OCI-M2 (cell line): ENCODE data around the gene ENGASE.

Experiments
- DNase-seq: peaks from one replicate; lab custom pipeline; 2025; ENCODE audit not compliant: unreplicated experiment; lab: John Stamatoyannopoulos, UW

Gene ENGASE

DNA sequence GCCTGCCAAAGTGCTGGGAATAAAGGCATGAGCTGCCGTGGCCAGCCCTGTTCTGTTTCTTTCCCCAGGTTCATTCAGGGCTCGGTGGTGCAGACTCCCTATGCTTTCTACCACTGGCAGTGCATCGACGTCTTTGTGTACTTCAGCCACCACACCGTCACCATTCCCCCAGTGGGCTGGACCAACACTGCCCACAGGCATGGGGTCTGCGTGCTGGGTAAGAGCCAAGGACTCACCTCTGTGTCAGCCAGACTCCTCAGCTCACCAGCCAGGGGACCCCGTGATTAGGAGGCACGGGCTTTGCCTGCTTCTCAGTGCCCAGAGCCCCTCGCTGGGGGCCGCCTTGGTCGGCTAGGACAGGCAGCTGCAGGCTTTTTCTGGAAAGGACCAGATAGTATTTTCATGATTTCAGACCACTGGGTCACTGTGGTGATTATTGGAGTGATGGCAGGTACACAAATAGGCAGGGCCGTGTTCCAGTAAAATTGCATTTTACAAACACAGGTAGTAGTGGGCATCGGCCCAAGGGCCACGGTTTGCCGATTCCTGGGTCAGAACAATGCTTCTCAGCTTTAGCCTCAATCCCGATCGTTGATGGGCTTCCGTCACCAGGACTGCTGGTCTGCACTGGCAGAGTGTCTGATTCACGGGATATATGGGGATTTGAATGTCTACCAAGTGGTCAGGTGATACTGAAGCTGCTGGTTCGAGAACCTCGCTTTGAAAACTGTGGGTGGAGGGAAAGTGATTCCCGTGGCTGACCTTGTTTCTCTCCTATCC is 5.0 kb downstream of the ENGASE start:
- no peak for DNase-seq

DNA sequence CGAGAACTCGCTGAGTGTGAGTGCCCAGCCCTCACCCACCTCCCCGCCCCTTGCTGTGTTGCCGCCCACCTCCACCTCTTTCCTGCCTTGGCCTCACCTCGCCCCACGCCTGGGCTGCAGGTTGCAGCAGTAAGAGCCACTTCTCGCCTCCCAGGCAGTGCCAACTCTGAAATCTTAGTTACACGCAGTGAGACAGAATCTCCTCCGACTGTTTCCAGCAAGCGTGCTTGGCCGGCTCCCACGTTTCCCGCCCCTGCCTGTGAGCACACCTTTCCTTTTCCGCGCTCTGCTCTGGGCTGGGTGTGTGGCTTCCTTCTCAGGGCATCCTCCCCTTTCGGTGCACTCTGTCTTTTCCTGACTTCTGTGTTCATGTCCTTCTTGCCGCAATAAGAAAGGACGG is 5.7 kb downstream of the ENGASE start:
- DNase-seq: no peak

DNA sequence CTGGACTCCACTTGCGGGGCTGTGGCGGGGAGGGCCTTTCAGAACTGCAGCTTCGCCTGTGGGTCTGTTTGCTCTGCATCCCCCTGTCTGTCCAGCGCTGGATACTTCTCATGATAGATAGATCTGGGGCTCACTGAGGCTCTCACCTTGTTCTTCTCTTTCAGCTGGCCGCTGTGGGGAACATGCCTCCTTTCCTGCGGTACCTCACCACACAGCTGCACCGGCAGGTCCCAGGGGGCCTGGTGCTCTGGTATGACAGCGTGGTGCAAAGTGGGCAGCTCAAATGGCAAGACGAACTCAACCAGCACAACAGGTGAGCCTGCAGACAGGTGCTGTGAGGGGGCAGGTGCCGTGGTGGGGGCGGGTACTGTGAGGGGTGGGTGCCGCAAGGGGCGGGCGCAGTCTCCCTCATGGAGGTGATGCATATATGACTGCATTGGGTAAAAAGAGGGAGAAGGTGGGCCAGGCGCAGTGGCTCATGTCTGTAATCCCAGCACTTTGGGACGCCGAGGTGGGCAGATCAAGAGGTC is 6.2 kb downstream of the ENGASE start:
- no peak for DNase-seq

DNA sequence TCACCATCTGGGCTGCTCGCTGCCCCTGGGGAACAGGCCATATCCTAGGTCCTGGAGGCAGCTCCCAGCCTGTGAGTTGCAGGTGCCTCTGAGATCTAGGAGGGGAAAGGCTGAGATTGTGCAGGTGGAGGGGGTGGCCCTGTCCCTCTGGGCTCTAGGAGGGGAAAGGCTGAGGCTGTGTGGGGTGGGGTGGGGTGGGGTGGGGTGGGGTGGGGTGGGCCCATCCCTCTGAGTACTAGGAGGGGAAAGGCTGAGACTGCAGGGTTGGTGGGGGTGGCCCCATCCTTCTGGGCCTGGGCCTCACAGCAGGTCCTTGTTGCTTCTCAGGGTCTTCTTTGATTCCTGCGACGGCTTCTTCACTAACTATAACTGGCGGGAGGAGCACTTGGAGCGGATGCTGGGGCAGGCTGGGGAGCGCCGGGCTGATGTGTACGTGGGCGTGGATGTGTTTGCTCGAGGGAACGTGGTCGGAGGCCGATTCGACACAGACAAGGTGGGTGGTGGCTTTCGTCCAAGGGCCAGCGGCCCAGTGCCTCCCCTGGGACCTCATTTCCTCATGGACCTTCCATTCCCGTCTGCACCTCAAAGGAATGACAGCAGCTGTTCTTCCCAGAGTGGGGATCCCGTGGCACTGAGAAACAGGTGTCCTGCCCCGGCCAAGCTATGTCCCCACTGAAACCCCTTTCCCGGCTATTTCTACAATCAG is 7.1 kb downstream of the ENGASE start:
- no peak for DNase-seq

DNA sequence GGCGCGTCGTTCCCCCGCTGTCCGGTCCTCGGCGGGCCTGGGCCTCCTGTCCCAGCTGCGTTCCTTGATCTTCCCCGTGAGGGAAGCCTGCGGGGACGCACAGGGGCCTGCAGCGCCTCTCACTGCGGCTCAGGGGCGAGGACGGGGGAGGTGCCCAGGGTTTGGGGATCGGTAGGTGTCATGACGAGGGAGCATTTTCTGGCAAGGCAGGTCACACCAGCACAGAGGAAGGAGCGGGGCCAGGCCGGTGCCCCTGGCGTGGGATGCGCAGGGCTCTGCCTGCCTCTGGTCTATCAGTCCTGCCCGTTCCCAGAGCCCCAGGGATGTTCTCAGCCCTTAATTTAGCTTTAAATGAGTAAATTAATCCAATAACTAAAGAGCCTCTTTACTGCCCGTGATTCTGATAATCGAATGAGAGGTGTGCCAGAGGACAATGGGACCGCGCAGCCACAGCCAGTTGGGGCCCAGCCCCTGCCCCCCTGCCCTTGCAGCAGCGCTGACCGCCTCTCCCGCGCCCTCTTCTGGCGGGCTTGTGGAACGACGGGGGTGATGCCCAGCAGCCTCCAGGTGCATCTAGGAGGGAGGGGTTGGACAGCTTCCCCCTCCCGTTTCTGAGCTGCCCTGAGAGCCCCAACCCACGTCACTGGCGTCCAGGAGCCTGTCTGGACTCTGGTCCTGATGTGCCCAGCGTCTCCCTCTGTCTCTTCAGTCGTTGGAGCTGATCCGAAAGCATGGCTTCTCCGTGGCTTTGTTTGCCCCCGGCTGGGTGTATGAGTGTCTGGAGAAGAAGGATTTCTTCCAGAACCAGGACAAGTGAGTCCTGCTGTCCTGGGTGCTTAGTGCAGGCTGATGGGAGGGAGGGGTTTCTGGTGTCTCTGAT is 7.9 kb downstream of the ENGASE start:
- no peak for DNase-seq

DNA sequence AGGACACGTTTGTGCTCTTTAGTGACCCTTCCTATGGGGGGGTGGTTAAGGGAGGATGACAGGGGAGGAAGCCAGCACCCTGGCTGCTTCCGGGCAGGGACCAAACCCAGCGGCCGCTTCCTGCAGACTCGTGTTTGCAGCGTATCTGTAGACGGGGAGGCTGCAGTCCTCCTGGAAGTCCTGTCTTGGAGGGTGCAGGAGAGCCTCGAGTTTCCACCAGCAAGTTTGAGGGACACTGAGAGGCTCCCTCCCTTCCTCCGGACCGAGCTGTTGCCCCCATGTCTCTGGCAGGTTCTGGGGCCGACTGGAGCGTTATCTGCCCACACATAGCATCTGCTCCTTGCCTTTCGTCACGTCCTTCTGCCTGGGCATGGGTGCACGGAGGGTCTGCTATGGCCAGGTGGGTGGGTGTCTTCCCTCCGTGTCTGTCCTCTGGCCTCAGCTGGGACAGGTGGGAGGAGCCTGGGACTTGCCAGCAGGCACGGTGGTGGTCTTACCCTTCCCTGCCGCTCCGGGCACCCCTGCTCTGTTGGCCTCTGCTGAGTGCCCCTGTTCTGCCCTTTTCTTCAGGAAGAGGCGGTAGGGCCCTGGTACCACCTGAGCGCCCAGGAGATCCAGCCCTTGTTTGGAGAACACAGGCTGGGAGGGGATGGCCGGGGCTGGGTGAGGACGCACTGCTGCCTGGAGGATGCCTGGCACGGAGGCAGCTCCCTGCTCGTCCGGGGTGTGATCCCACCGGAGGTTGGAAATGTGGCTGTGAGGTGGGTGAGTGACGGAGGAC is 8.8 kb downstream of the ENGASE start:
- no peak for DNase-seq

DNA sequence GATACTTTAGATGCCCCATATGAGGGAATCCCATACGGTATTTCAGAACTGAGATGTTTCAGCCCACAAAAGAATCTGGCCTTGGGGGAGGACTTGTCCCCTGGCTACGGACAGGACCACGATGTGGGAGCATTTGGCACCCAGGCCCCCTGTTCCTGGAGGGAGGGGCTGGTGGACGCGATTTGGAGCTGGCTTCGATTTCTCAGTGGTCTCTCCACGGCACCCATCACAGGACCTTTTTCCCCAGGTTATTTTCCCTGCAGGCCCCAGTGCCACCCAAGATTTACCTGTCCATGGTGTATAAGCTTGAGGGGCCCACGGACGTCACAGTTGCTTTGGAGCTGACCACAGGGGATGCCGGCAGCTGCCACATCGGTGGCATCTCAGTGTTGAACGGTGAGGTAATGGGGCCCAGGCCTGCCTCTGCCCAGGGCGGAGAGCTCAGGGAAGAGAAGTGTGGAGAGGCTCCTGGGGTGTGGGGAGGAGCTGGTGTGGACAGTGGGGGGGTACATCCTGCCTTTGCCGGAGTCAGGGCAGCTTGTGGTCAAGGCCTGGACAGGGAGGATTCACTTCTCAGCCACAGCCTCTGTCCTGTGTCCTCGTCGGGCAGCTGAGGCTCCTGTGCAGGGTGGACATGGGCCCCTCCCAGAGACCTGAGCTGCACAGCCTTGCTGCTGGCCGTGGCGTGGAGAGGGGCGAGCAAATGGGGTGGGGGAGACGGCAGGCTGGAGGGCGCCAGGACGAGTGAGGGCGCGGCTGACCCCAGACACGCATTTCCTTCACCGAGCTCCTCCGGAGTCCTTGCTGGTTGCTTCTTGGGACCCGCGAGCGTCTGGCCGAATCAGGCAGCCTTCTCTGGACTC is 9.9 kb downstream of the ENGASE start:
- DNase-seq: no peak

DNA sequence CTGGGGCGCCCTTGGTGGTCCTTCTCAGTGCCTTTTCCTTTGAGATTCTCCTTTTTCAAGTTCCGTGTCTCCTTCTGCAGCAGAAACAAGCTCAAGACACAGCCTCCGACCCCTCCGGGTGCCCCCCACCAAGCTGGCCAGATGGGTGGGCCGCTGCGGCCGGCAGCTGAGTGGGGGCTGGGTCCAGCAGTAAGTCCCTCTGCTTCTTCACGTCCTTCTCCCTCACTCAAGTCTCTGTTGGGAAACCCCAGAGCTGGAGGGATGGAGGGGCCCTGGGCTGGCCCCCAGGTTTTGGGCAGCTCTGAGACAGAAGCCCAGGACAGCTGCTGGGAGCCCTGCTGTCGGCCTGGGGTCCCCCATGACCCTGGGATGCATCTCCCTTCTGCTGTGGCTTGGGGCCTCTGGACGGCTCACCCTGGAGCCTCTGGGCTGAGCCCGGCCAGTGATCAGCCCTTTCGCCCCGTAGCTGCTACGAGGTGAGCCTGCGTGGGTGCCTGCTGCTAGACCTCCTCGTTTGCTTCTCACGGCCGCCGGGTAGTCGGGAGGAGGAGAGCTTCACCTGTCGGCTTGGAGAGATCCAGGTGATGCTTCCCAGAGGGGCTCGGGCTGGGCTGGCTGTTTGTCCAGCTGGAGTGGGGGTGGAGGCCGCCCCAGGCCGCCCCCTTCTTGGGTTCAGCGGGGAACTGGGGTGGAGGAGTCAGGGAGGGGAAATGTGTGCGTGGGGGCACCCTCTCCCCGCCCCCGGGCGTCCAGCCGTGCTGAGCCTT is 10.7 kb downstream of the ENGASE start:
- no peak for DNase-seq

DNA sequence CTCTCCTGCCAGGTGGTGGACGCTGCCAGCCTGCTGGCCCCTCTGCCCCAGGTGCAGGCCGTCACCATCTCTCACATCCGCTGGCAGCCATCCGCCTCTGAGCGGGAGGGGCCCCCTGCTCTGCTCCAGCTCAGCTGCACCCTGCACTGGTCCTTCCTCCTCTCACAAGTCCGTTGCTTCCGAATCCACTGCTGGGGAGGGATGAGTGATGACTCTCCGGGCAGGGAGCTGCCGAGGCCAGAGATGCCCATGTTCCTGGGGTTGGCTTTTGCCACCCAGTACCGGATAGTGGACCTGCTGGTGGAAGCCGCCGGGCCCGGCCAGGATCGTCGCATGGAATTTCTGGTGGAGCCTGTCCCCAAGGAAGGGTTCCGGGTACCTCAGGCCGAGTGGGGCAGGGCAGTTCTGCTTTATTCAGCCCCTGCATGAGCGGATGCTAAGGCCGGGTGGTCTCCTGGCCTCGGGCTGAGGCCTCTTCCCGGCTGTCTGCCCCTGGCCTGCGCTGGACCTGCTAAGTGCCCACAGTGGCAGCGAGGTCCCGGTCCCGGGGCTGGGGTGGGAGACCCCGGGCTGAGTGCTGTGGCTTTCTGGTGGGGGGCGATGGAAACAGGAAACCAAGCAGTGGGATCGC is 11.4 kb downstream of the ENGASE start:
- DNase-seq: no peak

DNA sequence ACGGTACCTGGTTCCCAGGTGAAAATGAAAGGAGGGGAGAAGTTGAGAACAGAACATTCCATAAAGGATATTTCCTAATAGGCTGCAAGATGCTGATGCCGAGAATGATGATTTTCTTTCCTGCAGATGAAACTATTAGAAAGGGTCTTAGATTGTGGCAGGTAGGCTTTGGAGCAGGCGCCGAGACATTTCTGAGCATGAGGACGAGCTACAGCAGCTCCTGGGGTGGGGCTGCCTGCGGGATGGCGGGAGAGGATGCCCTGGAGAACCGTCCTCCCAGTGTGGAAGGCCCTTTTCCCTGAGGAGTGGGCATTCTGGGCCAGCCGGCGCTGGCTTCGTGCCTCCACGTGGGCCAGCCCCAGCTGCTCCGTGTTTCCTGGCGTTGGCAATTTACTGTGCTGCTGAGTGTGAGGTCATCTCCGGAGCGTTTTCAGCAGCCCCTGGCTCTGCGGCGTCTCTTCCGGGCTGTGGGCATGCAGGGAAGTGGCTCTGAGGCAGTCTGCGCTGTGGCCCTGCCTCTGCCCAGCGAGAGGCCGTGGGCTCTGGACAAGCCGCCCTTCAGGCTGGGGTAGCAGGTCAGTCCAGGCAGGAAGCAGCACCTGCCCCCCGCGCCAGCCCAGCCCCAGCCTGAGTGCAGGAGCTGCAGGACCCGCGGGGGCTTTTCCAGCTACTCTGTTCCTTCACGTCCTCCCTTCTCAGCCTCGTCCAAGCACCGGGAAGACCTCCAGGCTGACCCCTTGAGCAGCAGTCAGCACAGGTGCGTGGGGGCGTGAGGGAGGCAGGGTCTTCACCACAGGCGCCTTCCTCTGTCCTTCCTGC is 12.2 kb downstream of the ENGASE start:
- no peak for DNase-seq

DNA sequence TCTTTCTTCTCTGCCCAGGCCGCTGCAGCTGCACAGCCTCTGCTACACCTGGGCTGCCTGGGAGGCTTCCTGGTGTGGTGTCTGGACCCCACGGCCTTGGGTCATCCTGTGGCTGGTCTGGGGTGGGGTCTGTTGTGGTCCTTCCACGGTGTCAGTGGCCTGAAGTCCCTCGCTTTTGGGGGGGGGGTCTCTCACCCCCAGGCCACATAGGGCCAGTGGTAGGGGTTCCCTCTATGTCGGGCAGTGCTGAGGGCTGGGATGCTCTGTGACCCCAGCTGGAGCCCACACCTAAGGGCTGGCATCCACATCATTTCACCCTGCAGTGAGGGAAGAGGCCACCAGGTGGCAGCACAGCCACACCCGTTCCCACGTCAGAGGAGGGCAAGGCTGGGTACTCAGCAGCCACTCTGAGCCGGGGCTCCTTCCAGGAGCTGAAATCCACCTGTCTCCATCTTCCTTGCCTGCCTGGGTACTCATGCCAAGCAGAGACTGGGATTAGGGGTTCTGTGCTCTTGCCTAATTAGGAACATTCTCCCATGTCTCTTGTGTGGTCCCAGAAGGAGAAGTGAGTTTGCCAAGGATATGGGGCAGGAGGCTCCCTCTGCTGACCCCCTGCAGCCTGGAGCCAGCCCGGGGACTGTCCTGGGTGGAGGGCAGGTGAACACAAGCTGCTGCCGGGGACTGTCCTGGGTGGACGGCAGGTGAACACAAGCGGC is 13.0 kb downstream of the ENGASE start:
- DNase-seq: no peak

DNA sequence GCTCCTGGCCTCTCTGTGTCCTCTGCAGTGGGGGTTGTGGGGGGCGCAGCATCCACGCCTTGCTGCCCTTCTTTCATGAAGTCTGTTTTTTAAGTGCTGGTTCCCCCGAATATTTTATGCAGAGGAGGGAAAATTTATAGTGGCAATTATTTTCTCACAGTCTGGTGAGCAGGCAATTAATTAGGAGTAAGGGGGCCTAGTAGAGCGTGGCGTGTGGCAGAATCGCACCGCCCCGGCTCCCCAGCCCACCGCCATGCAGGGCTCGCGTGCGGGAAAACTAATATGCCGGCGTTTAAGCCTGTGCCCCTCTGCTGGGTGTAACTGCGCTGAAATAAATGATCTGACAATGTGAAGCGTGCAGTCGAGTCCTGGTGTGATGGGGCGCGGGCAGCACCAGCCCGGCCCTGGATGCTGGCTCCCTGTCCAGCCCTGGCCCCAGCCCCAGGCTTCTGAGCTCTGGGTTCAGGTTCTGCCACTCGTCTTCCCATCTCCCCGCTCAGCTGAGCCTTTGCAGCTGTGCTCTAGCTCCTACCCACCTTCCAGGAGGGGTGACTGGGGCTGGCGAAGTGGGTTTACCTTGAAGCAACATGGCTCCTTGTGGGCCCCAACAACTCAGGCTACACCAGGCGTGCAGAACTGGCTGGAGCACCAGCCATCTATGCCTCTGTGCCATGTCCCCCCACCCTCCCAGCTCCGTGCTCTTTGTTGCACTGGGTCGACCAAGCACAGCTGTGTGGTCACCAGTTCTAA is 13.8 kb downstream of the ENGASE start:
- DNase-seq: no peak

DNA sequence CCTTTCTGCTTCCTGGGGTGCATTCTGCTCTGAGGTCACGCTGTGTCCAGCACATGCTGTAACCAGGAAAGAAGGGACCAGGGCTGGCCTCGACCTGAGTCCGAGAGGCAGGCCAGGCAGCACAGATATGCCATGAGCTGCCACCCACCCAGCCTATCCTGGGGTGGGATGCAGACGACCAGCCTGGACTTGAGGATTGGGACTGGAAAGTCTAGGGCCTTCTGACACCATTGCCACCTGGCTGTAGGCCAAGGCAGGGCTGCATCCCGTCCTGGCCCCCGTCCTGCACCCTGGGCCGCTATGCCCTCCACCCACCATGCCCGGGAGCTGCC is 14.3 kb downstream of the ENGASE start:
- no peak for DNase-seq

DNA sequence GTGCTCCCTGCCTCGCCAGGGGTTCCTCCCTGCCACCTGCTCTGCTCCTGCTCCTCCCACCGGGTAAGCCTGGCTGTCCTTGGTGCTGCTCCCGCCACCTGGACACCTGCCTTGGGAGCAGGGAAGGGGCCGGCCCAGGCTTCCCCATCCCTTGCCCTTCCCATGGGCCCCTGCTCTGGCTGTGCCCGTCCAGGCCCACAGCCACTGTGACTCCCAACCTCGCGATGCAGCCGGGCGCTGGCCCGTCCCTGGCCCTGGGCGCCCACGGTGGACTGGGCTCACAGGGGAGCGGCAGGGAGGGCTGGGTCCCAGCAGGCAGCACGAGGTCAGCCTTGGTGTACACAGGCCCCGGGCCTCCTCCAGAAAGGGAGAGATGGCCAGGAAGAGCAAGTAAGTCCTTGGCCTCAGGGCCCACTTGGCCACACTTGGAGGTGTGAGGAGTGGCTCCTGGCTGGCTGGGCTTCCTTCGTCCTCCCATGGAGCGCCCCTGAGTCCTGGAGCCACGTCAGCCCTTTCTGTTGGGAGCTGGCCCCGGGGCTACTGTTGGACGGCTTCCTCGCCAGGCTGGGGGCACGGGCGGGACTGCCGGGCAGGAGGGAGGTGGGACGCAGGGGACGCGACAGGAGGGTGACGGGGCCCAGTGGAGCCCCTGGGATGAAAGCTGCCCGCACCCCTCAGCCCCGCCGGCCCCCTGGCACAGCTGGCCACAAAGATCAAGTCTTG is 15.3 kb downstream of the ENGASE start:
- no peak for DNase-seq

DNA sequence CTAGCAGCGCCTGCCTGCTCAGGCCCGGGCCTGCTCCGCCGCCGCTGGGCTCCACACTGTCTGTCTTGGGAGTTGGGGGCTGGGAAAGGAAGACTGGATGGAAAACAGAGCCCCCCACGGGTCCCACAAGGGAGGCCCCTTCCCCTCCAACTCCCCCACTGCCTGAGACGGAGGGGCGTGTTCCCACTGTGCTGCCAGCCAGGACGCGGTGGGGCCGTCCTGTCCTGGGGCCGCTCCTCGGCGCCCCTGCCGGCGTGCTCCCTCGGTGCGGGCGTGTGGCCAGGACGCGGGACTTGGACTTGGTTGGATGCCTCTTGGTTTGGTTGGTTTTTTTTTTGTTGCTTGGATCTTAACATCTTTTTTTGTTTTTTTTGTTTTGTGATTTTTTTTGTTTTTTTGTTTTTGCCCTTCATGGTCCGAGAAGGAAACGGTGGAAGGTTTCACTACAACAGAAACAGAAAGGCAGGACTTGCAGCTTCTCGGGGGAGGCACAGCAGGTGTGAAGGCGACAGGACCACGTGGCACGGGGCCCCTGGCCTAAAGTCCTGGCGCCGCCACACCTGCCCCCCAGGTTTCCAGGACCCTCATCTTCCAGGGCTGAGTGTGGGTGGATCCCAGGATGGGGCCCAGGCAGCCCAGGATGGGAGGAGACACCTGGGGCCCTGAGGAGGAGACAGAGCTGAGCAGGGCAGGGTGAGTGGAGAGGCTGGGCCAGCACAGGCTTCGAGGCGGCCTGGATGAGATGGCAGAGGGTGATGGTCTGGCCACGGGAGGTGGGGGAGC is 16.0 kb downstream of the ENGASE start:
- DNase-seq: no peak
